NCI-H187 treated with DMSO at 0.1 percent for 48 hours (cell line): ENCODE measurements around the gene SRD5A3.

Experiments
- DNase-seq: peaks from one replicate; lab custom pipeline; 2025; lab: John Stamatoyannopoulos, UW

The SRD5A3 gene

GRCh38 chr4:55407764-55408163 is 61.7 kb downstream of the SRD5A3 start:
- no peak for DNase-seq

DNA sequence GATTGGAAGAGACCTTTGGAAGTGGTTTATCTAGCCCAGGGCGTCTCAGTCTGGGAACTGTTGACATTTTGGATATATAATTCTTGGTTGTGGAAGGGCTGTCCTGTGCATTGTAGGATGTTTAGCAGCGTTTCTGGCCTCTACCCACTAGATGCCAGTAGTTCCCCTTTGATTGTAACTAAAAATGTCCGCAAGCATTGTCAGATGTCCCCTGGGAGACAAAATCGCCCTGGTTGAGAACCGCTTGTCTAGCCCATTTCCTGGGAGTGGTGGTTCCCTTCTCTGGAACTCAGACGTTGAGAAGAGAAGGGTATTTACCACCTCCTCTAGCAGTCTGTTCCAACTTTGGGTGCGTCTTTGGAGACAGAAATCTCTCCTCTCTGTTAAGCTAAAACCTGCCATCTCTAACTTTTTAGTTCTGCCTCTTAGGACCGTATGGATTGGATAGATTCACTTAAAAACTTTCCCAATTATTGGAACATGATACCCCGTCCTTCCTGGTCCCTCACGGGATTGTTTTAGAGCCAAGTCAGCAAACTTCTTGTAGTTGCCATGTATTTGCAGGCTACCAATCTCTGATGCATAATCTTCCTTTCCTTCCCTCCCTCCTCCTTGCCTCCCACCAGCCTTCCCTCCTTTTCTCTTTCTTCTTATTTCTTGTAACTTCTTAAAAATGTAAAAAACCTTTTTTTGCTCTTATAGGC is 63.6 kb downstream of the SRD5A3 start:
- no peak for DNase-seq

DNA sequence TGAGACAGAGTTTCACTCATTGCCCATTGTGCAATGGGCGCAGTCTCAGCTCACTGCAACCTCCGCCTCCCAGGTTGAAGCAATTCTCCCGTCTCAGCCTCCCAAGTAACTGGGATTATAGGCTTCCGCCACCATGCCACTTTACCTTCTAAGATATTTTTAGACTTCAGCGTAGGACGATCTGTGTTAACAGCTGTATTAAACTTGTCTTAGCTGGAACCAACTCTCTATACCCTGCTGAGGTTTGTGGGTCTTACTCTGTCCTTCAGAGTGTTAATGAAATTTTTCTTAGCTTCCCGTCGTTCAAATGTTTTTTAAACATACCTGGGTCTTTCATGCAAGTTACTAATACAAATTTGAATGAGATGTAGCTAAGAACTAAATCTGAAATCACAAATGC is 64.4 kb downstream of the SRD5A3 start:
- no peak for DNase-seq

DNA sequence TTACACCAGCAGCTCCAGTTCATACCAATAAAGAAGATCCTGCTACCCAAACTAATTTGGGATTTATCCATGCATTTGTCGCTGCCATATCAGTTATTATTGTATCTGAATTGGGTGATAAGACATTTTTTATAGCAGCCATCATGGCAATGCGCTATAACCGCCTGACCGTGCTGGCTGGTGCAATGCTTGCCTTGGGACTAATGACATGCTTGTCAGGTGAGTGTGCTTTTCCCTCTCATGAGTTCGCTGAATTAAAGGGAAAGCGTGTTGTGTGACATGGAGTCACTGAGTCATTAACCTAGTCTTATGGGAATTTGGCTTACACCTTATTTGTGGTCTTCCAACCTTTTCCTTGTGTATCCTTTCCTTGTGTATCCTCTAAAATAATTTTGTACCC is 65.6 kb downstream of the SRD5A3 start:
- no peak for DNase-seq

- no peak for DNase-seq
Measured at GRCh38 chr4:55416176-55416575, 70.1 kb downstream of the SRD5A3 start.
